B cell (primary cell): Measurements from ENCODE around the gene GNB1.

Experiments used
- EZH2 ChIP-seq: IDR thresholded peaks from 2 replicates; pipeline ENCODE4 v1.6.1; 2012; ENCODE audit warnings: borderline replicate concordance, low read depth, mild to moderate bottlenecking, moderate library complexity, low read length; ENCODE audit not compliant: insufficient read depth, poor library complexity, severe bottlenecking
- TF ChIP-seq, protein P1 (sequence below): fragments of 200-600 bp; IDR thresholded peaks from one replicate; pipeline ENCODE4 v1.8.0; 2022; ENCODE audit warnings: antibody characterized with exemption, mild to moderate bottlenecking

DNA sequence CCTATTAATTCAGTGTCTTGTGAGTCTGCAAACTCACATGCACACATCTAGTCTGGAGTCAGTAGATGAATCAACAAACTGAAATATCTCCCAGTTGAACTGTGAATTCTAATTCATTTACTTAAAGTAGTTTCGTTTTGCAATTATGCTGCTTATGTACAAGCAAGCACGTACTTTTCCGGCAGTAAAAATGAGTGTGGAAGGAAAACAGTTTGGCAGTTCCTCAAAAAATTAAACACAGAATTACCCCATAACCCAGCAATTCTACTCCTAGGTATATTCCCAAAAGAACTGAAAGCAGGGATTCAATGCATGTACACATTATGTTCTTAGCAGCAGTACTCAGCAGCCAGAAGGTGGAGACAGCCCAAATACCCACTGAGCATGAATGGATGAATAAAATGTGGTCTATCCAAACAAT, 49.3 kb downstream of the GNB1 start:
- TF ChIP-seq, protein P1, sequence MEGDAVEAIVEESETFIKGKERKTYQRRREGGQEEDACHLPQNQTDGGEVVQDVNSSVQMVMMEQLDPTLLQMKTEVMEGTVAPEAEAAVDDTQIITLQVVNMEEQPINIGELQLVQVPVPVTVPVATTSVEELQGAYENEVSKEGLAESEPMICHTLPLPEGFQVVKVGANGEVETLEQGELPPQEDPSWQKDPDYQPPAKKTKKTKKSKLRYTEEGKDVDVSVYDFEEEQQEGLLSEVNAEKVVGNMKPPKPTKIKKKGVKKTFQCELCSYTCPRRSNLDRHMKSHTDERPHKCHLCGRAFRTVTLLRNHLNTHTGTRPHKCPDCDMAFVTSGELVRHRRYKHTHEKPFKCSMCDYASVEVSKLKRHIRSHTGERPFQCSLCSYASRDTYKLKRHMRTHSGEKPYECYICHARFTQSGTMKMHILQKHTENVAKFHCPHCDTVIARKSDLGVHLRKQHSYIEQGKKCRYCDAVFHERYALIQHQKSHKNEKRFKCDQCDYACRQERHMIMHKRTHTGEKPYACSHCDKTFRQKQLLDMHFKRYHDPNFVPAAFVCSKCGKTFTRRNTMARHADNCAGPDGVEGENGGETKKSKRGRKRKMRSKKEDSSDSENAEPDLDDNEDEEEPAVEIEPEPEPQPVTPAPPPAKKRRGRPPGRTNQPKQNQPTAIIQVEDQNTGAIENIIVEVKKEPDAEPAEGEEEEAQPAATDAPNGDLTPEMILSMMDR: no peak
- TF ChIP-seq EZH2: no peak
